SHP77 treated with DMSO at 0.1 percent for 48 hours (cell line): Measurements from ENCODE around the gene CNPY1.

Source experiments
- DNase-seq: peaks from one replicate; lab custom pipeline; 2025; lab: John Stamatoyannopoulos, UW

The CNPY1 gene

GRCh38 chr7:155488483-155489127, 57.8 kb downstream of the CNPY1 start:
- DNase-seq = no peak

- DNase-seq = no peak
Observed at GRCh38 chr7:155487509-155488482, 58.6 kb downstream of the CNPY1 start.

GRCh38 chr7:155486783-155487508, 59.4 kb downstream of the CNPY1 start:
- no peak for DNase-seq

DNA sequence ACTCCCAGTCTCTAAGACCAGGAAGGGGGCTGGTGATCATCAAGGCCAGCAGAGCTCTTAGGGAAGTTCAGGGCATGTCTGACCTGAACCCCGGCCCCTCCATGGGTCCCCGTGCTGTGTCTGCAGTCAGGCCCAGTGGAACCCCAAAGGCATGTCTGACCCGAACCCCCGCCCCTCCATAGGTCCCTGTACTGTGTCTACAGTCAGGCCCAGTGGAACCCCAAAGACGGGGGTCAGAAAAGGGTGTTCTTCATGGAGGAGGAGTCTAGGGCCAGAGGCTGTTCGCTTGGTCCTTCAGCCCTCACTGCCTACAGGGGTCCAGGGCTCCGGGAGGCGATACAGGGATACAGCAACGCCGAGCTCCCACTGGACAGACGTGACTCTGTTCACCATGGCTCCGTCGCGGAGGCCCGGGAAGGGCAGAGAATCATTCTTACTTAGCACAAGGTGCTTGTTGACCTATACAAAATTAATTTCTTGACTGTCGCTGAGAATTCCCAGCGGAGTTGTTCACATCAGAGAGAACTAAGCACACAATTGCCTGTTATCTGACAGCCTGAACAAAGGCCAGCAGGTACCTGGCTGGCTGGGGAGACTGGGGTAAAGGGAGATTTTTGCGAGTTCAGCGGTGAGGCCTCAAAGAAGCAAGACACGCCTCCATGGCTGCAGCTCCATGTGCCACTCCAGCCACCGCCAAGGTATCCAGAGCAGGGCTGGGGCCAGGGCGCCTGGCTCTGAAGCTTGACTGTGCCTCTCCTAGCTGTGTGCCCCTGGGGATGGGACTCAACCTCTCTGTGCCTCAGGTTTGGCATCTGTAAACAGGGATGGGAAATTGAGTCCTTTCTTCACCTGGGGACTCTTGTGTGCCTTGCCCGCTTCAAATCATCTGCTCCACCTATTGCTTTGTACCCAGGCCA, 61.6 kb downstream of the CNPY1 start:
- DNase-seq = no peak

DNA sequence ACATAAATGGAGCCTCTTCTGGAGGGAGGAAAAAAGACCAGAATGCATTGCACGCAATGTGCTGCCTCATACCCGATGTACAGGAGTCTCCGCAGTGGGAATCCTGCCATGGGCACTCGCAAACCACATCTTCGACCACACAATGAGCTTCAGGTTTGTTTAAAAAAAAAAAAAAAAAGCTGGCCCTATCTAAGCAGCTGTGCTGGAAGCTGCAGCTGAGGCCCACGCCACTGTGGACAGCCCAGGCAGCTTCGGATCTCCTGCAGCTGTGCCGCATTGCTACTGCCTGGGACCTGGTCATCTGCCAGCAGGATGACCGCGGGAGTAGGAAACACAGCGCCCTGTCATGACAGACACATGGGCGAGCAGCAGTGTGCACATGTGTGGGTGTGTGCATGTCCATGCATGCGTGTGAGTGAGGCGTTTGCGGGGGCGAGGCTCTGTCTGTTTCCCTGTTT, 62.5 kb downstream of the CNPY1 start:
- no peak for DNase-seq

- no peak for DNase-seq
Observed at GRCh38 chr7:155483245-155483644, 63.1 kb downstream of the CNPY1 start.

DNA sequence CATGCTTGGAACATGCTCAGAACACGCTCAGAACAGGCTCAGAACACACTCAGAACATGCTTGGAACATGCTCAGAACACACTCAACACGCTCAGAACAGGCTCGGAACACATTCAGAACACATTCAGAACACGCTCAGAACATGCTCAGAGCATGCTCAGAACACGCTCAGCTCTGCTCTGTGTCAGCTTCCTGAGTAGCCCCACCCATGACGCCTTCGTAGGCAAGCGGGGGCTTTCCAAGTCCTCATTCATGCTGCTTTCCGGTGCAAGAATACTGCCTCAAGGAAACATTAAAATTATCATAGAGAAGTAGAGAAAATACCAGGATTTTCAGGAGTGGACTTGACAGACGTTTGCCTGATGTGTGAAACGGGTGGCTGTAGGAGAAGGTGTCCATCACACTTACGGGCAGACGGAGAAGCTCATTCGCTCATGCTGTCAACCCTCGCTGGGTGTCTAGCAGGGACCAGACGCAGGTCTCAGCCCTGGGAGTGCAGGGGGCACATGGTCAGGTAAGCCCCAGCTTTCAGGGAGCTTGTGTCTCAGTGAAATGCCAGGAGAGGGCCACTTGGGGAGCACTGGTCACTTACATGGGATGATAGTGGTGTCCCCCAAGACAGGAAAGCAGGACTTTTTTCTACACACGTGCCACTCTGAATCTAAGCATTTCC, 63.7 kb downstream of the CNPY1 start:
- DNase-seq = no peak

DNA sequence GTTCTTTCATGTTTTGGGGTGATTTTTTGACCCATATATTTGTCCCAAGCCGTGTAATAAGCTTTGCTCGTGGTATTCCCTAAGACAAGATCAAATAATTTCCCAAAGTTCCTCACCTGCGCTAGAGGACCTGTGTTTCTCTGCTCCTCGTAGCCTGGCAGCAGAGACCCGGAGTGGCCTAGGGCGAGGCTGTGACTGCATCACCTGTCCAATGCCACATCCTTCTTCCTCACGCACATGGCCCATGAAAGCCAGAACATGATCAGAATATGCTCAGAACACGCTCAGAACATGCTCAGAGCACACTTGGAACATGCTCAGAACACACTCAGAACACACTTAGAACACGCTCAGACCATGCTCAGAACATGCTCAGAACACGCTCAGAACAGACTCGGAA, 64.6 kb downstream of the CNPY1 start:
- DNase-seq = no peak

DNA sequence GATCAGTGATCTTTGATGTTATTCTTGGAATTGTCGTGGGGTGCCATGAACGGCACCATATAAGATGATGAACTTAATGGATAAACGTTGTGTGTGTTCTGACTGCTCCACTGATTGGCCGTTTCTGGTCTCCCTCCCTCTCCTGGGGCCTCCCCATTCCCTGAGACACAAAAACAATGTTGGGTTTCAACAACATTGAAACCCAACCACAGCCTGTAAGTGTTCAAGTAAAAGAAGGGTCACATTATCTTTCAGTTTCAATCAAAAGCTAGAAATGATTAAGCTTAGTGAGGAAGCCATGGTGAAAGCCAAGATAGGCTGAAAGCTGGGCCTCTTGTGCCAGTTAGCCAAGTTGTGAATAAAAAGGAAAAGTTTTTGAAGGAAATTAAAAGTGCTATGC, 68.9 kb downstream of the CNPY1 start:
- no peak for DNase-seq

DNA sequence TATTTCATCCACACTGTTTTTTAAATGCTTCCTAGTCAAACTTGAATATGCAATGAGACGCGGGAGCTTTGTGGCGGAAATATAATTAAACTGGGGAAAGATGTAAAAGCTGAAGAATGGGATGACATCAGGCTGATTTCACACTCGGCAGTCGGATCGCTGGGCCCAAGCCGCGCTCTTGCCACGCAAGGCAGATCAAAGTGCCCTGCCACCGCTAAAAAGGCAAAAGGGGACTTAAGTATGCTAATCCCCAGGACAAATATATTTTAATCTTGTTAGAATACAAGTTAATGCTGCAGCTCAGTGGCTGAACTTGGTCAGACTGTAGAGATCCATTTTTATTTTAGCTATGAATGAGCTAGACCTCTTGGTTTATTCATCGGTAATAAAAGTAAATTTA, 74.6 kb downstream of the CNPY1 start:
- DNase-seq = no peak

DNA sequence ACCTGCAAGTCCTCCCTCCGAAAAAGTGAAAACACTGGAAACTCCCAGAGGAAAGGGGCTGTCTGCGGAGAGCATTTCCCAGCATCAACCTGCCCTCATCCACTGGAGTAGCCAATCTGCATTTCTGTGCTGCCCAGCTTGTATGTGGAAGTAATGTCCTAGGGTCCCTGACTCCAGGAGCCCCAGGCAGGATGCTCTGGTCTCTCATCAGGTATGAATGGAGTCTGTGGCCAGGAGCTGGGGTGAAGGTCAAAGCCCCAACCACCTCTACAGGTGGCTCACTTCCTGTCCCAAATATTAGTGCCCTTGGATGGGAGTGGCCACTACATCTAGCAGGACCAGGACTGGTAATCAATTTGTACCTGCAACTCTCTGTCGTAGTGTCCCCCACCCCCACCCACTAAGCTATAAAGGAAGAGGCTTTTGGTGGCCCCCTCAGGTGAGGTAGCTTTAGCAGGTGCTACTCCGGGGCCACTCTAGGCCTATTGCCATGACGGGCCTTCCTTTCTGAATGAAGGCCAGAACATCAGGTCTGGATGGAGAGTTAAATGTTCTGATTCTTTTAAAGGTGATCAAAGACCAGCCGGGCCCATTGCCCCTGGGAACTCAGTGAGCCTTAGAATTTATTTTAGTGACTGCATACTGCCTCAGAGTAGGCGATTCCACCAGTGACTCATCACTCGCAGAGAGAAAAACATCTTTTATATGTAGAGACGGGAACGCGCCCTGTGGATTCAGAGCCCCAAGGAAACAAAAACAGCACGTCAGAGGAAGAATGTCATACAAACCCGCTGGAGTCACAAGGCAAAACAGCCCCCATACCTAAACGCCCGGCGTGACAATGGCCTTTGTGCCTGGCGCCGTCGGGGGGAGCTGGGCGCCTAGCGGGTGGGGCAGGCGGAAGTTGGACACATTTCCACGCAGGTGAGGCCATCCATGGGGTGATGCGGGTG, 75.4 kb downstream of the CNPY1 start:
- DNase-seq = no peak

- DNase-seq = no peak
Observed at GRCh38 chr7:155470186-155470487, 76.2 kb downstream of the CNPY1 start.

DNA sequence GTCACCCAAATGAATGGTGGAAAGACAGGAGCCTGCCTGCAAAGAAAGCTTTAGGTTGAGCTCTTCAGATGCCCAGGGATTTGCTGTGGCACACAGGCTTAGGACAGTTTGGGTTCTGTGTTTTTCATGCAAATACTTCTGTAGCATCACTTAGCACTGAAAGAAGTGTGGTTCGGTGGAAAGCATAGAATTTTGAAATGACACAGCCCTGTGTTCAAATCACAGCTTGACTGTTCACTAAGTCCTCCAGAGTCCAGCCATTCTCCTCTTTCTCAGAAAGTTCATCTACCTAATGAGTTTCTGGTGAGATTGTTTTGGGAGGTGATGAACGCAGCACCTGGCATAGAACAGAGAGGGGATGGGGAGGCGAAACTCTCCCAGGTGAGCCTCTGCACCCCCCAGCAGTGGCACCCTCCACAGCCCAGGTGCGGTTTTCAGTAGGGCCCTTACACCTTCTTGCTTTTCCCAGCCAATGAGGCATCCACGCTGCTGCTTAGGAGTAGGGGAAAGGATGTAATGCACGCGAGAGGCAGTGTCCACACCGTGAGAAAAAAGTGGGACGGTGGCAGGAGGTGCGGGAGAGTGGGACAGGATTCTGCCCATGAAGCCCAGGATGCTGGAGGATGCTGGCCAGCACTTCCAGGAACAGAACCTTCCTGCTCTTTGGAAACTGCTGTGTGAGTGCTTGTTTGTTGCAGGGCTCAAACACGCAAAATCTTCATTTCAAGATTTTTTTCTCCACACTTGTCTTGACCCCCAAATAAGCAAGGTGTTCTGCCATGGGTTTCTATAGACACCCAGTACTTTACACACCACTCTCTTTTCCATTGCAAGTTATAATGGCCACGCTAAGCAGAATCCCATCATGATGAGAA, 76.8 kb downstream of the CNPY1 start:
- no peak for DNase-seq

DNA sequence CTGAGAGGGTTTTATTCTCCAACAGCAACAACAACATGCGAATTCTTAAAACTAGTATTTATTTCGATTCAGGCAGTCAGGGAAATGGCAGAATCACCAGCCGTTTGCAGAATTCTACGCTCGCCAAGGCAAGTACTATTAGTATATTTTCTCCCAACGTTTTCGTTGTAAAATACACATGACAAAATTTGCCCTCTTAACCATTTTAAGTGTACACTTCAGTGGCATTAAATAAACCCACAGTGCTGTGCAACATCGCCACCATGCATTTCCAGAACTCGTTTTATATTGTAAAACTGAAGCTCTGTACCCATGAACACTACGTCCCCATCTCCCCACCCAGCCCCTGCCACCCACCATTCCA, 77.6 kb downstream of the CNPY1 start:
- DNase-seq = no peak

DNA sequence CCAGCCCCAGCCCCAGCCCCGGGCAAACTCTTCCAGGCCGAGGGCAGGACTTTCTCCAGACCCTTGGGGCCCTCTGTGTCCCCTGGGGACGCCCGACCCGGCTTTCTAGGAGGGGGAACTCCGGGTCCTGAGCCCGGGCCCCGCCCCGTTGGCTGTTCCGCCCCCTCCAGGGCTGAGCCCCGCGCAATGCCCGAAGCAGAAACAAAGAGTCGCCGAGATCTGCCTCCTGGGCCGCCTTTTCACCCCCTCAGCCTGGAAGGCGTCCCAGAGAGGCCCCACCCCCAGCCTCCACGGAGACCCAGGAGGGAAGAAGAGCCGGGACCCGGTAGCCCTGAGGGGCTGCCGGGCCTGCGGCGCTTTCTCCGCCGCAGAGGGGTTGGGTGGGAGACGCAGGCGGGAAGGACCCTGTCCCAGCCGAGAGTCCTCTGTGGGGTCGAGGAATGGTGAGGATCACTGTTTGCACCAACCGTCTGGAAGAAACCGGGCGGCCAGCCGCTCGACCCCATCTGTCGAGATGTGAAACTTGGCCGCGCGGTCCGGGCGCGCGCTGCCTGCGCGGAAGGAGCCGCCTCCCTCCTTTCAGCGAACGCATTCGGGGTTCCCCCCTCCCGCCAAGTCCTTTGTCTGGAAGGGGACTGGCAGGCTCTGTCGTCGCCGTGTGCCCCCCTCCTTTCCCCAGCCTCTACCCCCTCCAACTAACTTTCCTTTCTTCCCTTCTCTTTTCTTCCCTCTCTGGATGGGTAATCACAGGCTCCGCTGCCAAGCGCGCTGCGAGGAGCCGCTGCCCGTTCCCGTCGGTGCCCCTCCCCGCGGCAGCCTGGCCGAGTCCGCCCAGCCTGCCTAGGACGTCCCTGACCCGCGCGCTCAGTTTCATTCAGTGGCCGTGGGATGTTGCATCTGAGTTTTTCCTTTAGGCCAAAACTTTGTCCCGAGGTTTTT, 78.2 kb downstream of the CNPY1 start:
- DNase-seq = no peak

- no peak for DNase-seq
Observed at GRCh38 chr7:155466814-155467733, 79.3 kb downstream of the CNPY1 start.
